ENCODE results near the gene IQCE. TPM values are rescaled to one million over a fixed set of nuclear protein-coding genes. Genes with fewer than 3 reads are reported as not detected.

IQCE gene, protein sequence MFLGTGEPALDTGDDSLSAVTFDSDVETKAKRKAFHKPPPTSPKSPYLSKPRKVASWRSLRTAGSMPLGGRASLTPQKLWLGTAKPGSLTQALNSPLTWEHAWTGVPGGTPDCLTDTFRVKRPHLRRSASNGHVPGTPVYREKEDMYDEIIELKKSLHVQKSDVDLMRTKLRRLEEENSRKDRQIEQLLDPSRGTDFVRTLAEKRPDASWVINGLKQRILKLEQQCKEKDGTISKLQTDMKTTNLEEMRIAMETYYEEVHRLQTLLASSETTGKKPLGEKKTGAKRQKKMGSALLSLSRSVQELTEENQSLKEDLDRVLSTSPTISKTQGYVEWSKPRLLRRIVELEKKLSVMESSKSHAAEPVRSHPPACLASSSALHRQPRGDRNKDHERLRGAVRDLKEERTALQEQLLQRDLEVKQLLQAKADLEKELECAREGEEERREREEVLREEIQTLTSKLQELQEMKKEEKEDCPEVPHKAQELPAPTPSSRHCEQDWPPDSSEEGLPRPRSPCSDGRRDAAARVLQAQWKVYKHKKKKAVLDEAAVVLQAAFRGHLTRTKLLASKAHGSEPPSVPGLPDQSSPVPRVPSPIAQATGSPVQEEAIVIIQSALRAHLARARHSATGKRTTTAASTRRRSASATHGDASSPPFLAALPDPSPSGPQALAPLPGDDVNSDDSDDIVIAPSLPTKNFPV
- 1 to 10 TPM; 6.6 to 9.1 TPM for total RNA-seq

DNA sequence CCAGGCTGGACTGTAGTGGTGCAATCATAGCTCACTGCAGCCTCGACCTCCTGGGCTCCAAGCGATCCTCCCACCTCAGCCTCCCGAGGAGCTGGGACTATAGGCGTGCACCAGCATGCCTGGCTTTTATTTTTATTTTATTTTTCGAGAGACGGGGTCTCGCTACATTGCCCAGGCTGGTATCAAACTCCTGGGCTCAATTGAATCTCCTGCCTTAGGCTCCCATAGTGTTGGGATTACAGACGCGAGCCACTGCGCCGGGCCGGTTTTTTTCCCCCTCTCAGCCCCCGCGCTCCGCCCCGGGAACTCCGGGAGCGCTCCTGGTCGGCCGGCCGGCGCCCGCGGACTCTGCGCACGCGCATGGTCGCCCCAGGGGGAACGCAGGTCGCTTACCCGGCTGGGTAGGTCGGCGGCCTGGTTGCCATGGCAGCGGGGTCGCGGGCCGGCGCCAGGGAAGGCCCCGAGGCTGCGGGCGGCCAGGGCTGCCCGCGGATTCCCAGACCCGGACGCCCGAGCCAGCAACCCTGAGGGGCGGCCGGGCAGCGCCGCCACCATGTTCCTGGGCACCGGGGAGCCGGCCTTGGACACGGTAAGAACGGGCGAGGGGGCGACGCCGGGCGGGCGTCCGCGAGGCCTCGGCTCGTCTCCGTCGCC is at the start of gene IQCE:
IQCE (plus strand) TSS at position 351 of the 654 bp plus-strand sequence; CDS start at position 554, 203 bp downstream.
- Histone ChIP-seq H3K9me3 (no peaks in the 10 kb centered on the region), H3K4me1 (peaks cover 0 to 39% of the 10 kb centered on the region in 2 donors), H3K27me3 (no peaks in the 10 kb centered on the region), H3K4me3 (peak within 1 kb of the TSS; percentile 81 to 97), H3K27ac (peak within 1 kb of the TSS; percentile 74 to 78), H3K36me3 (no peaks in the 10 kb centered on the region)
- TF ChIP-seq, protein P1, sequence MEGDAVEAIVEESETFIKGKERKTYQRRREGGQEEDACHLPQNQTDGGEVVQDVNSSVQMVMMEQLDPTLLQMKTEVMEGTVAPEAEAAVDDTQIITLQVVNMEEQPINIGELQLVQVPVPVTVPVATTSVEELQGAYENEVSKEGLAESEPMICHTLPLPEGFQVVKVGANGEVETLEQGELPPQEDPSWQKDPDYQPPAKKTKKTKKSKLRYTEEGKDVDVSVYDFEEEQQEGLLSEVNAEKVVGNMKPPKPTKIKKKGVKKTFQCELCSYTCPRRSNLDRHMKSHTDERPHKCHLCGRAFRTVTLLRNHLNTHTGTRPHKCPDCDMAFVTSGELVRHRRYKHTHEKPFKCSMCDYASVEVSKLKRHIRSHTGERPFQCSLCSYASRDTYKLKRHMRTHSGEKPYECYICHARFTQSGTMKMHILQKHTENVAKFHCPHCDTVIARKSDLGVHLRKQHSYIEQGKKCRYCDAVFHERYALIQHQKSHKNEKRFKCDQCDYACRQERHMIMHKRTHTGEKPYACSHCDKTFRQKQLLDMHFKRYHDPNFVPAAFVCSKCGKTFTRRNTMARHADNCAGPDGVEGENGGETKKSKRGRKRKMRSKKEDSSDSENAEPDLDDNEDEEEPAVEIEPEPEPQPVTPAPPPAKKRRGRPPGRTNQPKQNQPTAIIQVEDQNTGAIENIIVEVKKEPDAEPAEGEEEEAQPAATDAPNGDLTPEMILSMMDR (IDR thresholded peaks at IDR 0.05): peak in 1 of 2 donors; percentile 10
- peak; percentile 91 for DNase-seq (ENCODE audit: low spot score)

DNA sequence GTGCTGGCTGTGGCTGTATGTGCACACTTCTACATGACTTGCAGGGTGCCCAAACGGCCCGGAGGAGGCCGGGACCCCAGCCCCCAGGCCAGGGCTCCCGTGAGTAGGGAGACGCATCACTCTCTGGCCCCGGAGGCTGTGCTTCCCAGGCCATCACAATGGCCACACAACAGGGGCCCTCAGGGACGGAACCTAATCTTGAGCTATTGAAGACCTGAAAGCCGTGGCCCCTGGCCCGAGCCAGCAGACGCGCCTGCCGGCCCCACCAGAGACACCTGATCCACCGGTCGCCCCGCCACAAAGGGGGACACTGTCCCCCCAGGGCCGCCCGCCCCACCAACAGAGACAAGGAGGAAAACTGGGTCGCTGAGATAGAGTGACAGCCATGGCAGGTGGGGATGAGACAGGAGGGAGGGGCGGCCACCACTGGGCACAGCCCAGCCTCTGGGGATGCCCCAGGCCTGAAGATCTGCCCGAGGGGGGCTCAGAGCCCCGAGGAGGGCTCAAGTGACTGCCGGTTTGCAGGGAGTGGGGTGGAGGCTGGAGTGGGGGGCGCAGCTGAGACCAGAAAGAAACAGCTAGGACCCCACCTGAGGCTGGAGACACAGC is 49.4 kb upstream of the IQCE start:
- Histone ChIP-seq H3K27me3 (no peaks in the 10 kb centered on the region), H3K27ac (no peak overlapping the region), H3K9me3 (no peaks in the 10 kb centered on the region), H3K36me3 (no peaks in the 10 kb centered on the region), H3K4me3 (no peak overlapping the region), H3K4me1 (peaks cover 0 to 51% of the 10 kb centered on the region in 2 donors)
- TF ChIP-seq, protein P1 (IDR thresholded peaks at IDR 0.05): no peak
- no peak for DNase-seq (ENCODE audit: low spot score)

DNA sequence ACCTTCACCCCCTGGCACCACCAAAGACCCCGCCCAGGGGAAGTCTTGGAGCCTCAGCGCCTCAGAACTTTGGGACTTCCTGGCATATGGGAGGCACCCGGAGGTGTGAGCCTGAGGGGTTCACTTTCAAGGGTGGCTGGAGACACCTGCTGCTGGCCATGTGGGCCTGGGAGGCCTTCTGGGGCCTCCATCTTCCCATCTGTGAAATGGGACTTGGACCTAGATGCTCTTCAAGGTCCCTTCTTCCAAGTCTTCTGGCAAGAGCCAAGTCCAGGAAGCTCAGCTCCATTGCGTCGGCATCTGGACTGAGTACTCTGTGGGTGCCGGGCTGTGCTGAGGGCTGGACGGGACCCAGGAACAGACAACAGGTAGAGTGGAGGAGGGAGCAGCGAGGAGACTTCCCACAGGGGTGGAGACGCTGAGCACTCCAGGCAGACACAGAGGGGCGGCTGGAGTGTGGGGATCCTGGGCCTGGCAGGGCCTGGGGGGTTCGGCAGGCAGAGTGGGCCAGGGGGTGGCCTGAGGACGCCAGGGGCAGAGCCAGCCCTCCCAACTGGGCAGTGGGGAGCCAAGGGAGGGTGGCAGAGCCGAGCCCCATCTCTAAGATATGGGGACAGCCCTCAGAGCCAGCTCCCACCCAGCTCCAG is 48.5 kb upstream of the IQCE start:
- no peak for DNase-seq (ENCODE audit: low spot score)
- H3K27ac ChIP-seq: peak overlapping the region in 1 of 2 donors; percentile 42
- no peaks in the 10 kb centered on the region for H3K27me3 ChIP-seq
- TF ChIP-seq, protein P1 (IDR thresholded peaks at IDR 0.05): no peak
- H3K4me1 ChIP-seq: peaks cover 0 to 51% of the 10 kb centered on the region in 2 donors
- H3K9me3 ChIP-seq: no peaks in the 10 kb centered on the region
- no peaks in the 10 kb centered on the region for H3K36me3 ChIP-seq
- H3K4me3 ChIP-seq: no peak overlapping the region

DNA sequence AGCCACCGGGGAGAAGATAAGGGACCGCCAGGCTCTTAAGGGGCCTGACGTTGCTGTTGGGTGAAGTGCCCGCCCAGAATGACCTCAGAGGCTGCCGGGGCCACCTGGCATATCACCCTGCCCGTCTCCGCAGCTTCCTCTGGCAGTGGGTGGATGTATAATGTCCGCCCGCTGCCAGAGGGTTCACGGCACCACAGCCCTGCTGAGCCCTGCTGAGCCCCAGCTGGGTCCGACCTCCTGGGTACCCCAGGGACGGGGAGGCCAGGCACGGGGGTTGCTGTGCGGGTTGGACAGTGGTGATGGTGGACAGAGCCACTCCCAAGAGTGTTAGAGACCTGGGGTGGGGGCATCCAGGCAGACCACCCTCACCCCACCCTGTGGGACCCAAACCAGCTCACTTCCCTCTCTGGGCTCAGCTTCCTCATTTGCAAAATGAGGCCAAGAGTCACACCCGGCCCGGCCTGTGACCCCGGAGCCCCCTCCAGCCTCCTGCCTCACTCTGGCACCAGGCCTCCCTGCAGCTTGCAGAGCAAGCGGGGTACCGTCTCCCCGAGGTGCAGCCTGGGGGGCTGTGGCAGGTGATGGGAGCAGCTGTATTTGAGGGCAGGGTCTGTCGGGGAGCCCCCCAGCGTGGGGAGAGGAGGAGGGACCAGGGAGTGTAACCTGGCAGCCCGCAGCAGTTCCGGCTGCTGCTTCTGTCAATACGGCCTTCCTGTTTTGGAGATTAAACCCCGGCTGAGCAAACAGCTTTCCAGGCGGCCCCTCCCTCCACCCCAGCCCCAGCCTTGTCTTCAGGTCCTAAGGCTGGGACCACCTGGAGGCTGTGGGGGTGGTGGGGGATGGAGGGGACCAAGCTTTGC is 47.6 kb upstream of the IQCE start:
- no peak for DNase-seq (ENCODE audit: low spot score)
- Histone ChIP-seq H3K27ac (peak overlapping the region; percentile 23 to 42), H3K4me3 (peak overlapping the region in 1 of 2 donors; percentile 13)

More for the DNA sequence above, 47.6 kb upstream of the IQCE start:
- Histone ChIP-seq H3K4me1 (peaks cover 0 to 51% of the 10 kb centered on the region in 2 donors), H3K36me3 (no peaks in the 10 kb centered on the region), H3K9me3 (no peaks in the 10 kb centered on the region), H3K27me3 (no peaks in the 10 kb centered on the region)
- TF ChIP-seq, protein P1 (IDR thresholded peaks at IDR 0.05): no peak

Data from right atrium auricular region (tissue), 2 donors.